ENCODE data around the gene SLFN12.
"Not testable (repeated sequence)": the region's sequence is repeated elsewhere in the genome, so short reads cannot be mapped to it uniquely, and the experiment has no call there.

The SLFN12 gene

GRCh38 chr17:35406568-35406967 lies 25.7 kb downstream of the SLFN12 start:
- no peak for DNase-seq

DNA sequence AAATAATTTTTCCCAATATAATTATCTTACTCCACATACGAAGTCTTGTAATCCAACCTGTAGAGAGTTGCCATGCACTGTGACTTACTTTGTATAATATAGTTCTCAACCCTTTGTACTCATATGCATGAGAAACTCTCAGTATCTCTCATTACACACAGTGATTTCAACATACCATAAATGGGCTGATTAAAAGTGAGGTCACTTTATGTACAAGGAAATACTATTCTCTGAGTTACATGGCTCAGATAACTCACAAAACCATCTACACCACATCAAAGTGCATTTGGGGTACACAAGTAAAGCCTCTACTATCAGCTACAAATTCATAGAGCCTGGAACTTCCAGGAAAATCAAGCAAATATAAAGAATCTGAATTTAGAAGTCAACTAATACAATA lies 27.9 kb downstream of the SLFN12 start:
- no peak for DNase-seq

GRCh38 chr17:35393783-35394182 lies 38.5 kb downstream of the SLFN12 start:
- DNase-seq, result not testable (repeated sequence)

DNA sequence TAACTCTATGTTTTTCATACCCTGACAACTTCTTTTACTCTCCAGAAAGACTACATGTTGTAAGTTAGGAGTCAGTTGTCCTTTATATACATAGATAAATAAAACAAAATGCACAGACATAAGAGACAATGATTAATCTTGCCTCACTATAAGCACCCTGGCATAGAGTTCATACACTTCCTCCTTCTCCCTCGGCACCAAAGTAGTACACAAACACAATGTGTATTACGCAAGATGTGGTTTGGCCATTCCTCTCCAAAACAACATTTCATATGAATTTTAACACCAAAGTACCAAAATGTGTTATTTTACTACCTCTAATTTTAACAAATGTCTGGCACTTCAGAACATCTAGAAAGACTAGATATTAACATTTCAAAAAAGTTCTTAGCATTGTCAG lies 41.6 kb downstream of the SLFN12 start:
- no peak for DNase-seq

GRCh38 chr17:35390156-35390555 lies 42.1 kb downstream of the SLFN12 start:
- DNase-seq, result no peak

DNA sequence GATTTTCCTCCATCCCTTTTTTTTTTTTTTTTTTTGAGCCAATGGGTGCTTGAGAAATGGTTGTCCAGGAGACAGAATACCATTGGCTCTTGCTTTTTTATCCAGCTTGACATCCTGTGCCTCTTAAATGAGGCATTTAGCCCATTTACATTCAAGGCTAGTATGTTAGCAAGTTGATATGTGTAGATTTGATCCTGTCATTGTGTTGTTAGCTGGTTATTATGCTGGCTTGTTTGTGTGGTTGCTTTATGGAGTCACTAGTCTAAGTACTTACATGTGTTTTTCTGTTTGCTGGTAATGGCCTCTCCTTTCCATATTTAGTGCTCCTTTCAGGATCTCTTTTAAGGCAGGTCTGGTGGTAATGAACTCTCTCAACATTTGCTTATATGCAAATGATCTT lies 44.8 kb downstream of the SLFN12 start:
- DNase-seq, result no peak

DNA sequence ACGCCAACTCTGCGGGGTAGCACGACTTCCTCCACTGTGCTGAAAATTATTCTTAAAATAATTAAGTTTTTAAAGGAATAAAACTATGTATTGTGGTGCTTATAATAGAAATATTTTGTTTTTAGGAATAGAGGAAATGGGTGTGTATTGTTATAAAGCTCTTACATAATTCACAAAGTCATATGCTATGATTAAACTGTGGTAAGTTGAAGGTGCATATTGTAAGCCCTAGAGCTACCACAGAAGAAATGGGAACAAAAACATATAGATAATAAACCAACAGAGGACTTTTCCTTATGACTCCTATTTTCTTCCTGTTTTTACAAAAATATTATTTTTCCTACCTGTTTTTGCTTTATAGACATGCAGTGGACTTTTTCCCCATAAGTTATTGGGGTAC lies 54.6 kb downstream of the SLFN12 start:
- no peak for DNase-seq

- no peak for DNase-seq
Observed at GRCh38 chr17:35377068-35377467, 55.2 kb downstream of the SLFN12 start.

- no peak for DNase-seq
Observed at GRCh38 chr17:35376245-35376644, 56.1 kb downstream of the SLFN12 start.

DNA sequence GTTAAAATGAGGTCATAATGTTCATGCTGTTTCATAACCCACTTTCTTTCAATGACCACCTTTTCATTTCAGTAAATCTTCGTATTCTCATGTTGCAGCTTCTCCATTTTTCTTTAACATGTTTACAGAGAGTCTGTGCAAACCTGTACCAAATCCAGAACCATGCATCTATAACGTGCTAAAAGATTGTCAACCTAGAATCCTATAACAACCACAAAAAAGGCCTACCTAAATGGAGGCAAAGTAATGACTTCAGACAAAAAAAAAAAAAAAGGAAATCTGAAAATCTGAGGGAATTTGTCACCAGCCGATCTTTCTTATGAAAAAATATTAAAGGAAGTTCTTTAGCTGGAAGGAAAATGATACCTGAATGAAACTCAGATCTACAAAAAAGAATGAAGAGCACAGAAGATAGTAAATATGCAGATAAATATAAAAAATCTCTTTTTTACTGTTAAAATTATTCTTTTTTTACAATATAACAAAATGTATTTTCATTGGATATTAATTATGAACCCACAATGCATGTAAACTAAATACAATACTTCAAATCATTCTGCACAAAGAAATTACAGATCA lies 57.4 kb downstream of the SLFN12 start:
- peak; percentile 51 for DNase-seq

DNA sequence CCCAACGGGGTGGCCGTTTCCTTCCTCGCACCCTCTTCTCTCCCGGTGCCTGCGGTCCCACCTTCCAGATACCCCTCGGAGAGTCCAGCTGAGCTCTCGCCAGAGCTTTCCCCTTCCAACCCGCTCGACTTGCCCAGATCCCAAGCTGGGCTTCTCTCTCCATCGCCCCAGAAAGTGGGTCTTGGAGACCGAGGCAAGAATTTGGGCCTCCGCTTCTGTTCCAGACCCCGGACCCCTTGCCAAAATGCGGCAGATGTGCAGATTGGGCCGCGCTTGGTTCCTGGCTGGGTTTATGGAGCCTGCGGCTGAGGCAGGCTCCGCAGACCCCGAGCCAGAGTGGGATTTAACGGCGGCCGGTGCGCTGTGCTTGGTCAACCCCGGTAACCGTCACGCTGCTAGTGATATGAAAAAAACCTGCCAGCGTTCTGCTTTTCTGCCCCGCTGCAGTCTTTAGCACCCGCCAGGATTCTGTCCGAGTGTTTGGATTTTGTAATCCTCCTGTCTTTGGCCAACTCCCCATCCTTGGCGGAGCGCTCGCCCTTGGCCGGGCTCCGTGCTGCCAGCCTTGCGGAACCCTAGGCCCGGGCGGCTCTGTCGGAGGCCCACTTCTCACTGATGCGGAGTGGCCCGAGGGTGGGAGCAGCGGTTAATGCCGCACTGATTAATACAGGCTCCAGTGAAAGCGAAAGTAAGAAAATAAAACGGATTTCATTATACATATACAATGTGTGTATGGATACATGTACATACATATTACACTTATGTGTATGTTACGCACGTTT lies 58.1 kb downstream of the SLFN12 start:
- DNase-seq, result peak; percentile 51

DNA sequence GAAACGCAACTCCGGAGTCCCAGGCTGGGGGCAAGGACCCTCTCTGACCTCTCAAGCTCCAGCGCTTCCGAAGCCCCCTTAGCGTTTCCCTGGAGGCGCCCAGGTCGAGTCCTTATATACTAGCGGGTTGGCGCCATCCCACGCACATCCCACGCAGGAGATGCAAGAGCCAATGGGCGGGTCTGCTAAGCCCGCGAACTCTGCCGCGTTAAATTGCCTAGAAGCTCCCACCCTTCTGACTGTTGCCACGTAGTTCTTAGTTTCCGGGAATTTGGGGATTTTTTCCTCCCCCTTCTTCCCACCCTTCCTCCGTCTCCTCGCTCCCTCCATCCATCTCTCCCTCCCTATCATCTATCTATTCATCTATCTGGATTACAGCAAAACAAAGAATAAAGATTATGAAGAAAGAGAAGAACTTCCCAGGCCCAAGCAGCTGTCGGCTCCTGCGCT lies 58.7 kb downstream of the SLFN12 start, which contains the start of gene SLFN11:
SLFN11 (minus strand) TSS at position 88 of the 450 bp plus-strand sequence. CDS start 9,814 bp downstream, outside the sequence.
- peak; percentile 94 for DNase-seq

DNA sequence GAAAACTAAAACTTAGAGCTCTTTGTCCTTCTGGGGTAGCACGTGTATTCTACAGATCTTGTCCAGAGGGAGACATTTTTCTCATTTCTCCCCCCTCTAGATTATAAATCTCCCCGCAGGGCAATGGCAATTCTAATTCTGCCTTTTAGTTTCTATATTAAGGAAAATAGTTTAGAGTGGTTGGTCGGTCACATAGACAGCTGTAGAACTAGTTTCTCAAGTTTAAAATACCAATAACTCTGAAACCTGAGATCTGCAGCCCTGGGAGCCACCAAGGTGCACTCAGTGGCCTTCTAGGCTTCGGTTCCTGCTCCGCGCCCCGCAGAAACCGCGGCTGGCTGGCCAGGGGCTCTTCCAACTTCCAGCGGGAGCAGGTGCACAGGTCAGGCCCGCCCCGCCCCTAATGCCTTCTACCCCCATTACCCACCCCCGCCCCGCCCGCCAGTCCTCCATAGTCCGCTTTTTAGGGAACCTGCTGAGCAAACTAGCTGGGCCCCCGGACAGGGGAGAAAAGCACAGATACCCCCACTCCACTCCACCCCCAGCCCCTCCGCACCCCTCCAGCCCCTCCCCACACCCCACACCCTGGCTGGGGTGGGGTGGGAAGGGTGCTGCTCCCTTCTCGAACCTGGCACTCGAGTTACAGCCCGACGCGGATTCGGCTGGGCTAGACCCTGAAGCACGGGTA lies 59.3 kb downstream of the SLFN12 start:
- peak; percentile 74 for DNase-seq

- DNase-seq, result no peak
Observed at GRCh38 chr17:35371934-35372333, 60.4 kb downstream of the SLFN12 start.

DNA sequence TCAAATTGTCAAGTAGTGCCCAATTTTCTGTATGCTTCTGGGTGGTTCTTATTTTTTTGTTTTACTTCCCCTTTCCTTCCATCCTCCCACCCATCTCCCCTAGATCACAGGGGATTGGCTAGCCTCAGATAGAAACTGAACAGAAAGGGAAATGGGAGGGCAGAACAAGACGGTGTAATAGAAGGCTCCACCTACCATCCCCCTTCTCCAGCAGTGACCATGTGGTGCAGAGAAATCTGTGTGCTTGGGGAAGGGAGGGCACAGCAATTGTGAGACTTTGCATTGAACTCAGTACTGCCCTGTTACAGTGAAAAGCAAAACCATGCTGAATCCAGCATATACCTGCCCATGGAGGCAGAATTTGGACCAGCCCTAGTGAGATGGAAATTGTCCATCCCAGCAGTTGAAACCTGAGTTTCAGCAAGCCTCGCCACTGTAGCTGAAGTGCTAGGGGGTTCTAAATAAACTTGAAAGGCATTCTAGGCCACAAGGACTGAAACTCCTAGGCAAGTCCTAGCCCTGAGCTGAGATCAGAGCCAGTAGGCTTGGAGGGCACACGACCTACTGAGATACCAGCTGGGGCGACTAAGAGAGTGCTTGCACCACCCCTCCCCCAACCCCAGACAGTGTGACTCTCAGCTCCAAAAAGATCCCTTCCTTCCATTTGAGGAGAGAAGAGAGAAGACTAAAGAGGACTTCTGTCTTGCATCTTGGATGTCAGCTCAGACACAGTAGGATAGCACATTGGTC lies 64.0 kb downstream of the SLFN12 start:
- DNase-seq, result no peak

GRCh38 chr17:35361027-35361426 lies 71.3 kb downstream of the SLFN12 start:
- no peak for DNase-seq
